GM12872 (cell line): ENCODE results near the gene SEMA3G.

Experiments
- TF ChIP-seq, protein P1 (sequence below): IDR thresholded peaks from 3 replicates; pipeline ENCODE4 v1.5.1; 2011; ENCODE audit warnings: low read depth, mild to moderate bottlenecking, low read length, moderate library complexity; ENCODE audit not compliant: insufficient read depth

SEMA3G gene

DNA sequence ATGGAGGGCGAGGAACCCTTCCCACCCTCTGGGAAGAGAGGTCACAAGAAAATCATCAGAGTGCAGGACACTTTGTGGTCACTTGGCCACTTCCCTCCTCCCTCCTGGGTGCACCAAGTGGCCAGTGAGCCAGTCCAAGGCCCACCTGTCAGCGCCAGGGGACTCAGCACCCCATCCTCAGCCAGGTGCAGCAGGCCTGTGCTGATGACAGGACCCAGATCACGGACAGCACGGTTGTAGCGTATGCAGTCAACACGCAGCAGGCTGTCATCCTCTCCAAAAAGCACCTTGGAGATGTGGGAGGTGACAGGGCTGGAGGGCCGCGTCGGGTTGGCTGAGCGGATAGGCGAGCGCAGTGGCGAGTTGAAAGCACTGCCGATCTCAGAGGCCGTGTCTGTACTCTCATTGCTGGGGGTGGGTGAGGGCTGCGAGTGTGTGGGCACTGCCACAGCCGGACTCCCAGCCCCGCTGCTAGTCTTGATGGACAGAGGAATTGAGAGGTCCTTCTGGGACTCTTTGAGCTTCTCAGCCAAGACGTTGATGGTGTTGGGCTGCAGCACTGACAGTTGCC is 41.5 kb downstream of the SEMA3G start:
- TF ChIP-seq, protein P1, sequence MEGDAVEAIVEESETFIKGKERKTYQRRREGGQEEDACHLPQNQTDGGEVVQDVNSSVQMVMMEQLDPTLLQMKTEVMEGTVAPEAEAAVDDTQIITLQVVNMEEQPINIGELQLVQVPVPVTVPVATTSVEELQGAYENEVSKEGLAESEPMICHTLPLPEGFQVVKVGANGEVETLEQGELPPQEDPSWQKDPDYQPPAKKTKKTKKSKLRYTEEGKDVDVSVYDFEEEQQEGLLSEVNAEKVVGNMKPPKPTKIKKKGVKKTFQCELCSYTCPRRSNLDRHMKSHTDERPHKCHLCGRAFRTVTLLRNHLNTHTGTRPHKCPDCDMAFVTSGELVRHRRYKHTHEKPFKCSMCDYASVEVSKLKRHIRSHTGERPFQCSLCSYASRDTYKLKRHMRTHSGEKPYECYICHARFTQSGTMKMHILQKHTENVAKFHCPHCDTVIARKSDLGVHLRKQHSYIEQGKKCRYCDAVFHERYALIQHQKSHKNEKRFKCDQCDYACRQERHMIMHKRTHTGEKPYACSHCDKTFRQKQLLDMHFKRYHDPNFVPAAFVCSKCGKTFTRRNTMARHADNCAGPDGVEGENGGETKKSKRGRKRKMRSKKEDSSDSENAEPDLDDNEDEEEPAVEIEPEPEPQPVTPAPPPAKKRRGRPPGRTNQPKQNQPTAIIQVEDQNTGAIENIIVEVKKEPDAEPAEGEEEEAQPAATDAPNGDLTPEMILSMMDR = no peak

- TF ChIP-seq, protein P1 = no peak
Measured at GRCh38 chr3:52402706-52403270, 42.1 kb downstream of the SEMA3G start.

DNA sequence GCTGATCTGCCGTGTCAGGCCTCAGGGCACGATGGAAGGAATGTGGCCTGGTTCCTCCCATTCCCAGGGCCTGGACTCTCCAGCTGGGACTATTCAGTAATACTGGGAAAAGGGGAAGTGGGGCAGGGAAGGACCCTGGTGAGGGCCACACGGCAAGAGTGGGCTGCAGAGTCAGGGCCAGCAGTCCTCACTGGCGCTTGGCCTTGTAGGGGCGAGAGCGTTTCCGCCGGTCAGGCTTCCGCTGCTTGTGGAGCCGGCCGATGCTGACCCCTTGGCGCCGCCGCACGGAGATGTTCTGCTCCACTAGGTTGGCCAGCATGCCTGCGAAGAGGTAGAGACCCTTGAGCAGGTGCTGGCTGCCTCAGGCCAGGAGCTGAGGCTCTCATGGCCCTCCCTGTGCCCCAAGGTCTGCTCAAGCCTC is 42.8 kb downstream of the SEMA3G start:
- TF ChIP-seq, protein P1 = no peak

DNA sequence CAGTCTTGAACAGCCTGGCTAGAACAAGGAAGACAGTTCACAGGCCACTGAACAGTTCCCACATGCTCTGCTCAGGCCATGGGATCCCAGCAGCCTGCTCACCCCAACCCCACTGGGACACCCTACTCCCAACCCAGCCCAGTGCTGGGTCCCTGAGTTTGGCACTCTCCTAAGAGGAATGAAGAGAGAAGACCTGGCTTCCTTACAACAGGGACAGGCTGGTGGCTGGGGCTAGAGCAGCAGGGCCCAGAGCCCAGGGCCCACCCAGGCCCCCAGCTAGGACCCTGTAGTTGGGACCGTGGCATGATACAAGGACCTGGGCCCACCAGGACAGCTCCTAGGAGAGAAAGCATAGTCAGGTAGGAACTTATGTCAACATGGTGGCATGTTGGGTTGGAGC is 43.4 kb downstream of the SEMA3G start:
- TF ChIP-seq, protein P1 = no peak

DNA sequence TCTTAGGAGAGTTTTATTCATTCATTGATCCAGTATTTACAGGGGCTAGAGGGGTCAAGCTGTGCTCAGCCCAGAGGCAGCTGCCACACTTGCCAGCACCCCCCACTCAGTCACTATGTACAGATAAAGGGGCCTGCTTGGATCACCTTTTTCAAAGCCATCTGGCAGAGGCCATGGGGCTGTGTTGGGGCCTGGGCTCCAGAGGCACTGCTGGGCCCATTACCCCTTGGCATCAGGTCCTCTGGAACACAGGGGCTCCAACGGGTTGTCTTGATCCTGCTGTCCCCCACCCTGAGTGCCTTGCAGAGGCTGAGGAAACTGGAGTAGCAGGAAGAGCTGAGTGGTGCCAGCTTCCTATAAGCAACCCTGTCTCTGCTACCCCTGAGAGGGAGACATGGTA is 43.9 kb downstream of the SEMA3G start:
- TF ChIP-seq, protein P1 = no peak

GRCh38 chr3:52400275-52400793 is 44.6 kb downstream of the SEMA3G start:
- TF ChIP-seq, protein P1 = no peak

- TF ChIP-seq, protein P1 = no peak
Measured at GRCh38 chr3:52399593-52399992, 45.3 kb downstream of the SEMA3G start.
